Measurements from ENCODE around the gene MAST4. TPM values are rescaled to one million over a fixed set of nuclear protein-coding genes. Genes with fewer than 3 reads are reported as not detected.
"Not testable (repeated sequence)": the region's sequence is repeated elsewhere in the genome, so short reads cannot be mapped to it uniquely, and the experiment has no call there.

MAST4 gene
- total RNA-seq, 1 donor from 2014 or later, result 26.8 TPM

- DNase-seq (ENCODE audit: low read depth in 2 of 2), result no peak
Measured at GRCh38 chr5:66808663-66809062, 212.5 kb downstream of the MAST4 start.

GRCh38 chr5:66810151-66810550 lies 214.0 kb downstream of the MAST4 start:
- no peak for DNase-seq (ENCODE audit: low read depth in 2 of 2)

- no peak for DNase-seq (ENCODE audit: low read depth in 2 of 2)
Measured at GRCh38 chr5:66810848-66811261, 214.7 kb downstream of the MAST4 start.

GRCh38 chr5:66812291-66812690 lies 216.1 kb downstream of the MAST4 start:
- DNase-seq (ENCODE audit: low read depth in 2 of 2), result no peak

GRCh38 chr5:66813306-66813705 lies 217.1 kb downstream of the MAST4 start:
- no peak for DNase-seq (ENCODE audit: low read depth in 2 of 2)

GRCh38 chr5:66814146-66814991 lies 218.2 kb downstream of the MAST4 start:
- peak; percentile 67 to 76 for DNase-seq (ENCODE audit: low read depth in 2 of 2)

GRCh38 chr5:66818304-66818934 lies 222.2 kb downstream of the MAST4 start:
- no peak for DNase-seq (ENCODE audit: low read depth in 2 of 2)

- DNase-seq (ENCODE audit: low read depth in 2 of 2), result no peak
Measured at GRCh38 chr5:66818935-66819328, 222.7 kb downstream of the MAST4 start.

- no peak for DNase-seq (ENCODE audit: low read depth in 2 of 2)
Measured at GRCh38 chr5:66820630-66821207, 224.5 kb downstream of the MAST4 start.

GRCh38 chr5:66821688-66822429 lies 225.7 kb downstream of the MAST4 start:
- peak in 1 of 2 donors; percentile 25 for DNase-seq (ENCODE audit: low read depth in 2 of 2)

- not testable (repeated sequence) for DNase-seq (ENCODE audit: low read depth in 2 of 2)
Measured at GRCh38 chr5:66822906-66823305, 226.7 kb downstream of the MAST4 start.

GRCh38 chr5:66824476-66824875 lies 228.3 kb downstream of the MAST4 start:
- DNase-seq (ENCODE audit: low read depth in 2 of 2), result no peak

- DNase-seq (ENCODE audit: low read depth in 2 of 2), result no peak
Measured at GRCh38 chr5:66826263-66826662, 230.1 kb downstream of the MAST4 start.

- DNase-seq (ENCODE audit: low read depth in 2 of 2), result no peak
Measured at GRCh38 chr5:66826696-66827095, 230.5 kb downstream of the MAST4 start.

GRCh38 chr5:66828046-66828547 lies 231.9 kb downstream of the MAST4 start:
- no peak for DNase-seq (ENCODE audit: low read depth in 2 of 2)

GRCh38 chr5:66828548-66829357 lies 232.6 kb downstream of the MAST4 start:
- DNase-seq (ENCODE audit: low read depth in 2 of 2), result peak; percentile 90 to 94

GRCh38 chr5:66829358-66829674 lies 233.1 kb downstream of the MAST4 start:
- DNase-seq (ENCODE audit: low read depth in 2 of 2), result no peak

- peak; percentile 86 to 93 for DNase-seq (ENCODE audit: low read depth in 2 of 2)
Measured at GRCh38 chr5:66829826-66830225, 233.6 kb downstream of the MAST4 start.

GRCh38 chr5:66830636-66831035 lies 234.4 kb downstream of the MAST4 start:
- peak; percentile 35 to 52 for DNase-seq (ENCODE audit: low read depth in 2 of 2)

GRCh38 chr5:66839636-66840185 lies 243.5 kb downstream of the MAST4 start:
- no peak for DNase-seq (ENCODE audit: low read depth in 2 of 2)

Measured in lung microvascular endothelial cell (primary cell).